Inferior parietal cortex (tissue), 1 donor: ENCODE measurements around the gene NUPR2.
"Not testable (repeated sequence)": the region's sequence is repeated elsewhere in the genome, so short reads cannot be mapped to it uniquely, and the experiment has no call there.

Experiments used
- DNase-seq: peaks from one replicate; pipeline ENCODE4 v3.0.0-alpha.2; 2016; ENCODE audit errors: extremely low spot score

The NUPR2 gene

DNA sequence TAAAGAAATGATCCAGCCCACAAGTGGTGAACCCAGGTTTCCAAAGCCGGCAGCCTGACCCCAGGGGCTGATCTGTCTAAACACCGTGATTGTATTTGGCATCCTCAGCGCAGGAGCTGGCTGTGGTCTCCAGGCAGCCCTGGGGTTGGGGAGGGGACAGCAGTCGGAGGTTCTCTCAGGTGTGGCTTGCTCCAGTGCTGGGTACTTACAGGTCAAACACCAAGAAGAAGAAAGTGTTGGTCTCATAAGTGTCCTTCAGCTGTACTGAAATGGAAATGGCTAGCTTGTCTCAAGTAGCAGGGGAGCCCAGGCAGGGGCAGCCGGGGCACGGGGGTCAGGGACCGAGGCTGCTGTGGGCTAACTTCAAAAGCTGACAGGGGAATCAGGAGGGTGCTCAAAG, 29.5 kb downstream of the NUPR2 start:
- no peak for DNase-seq

- DNase-seq = no peak
These were observed 32.9 kb downstream of the NUPR2 start for GRCh38 chr7:56083150-56083785.

DNA sequence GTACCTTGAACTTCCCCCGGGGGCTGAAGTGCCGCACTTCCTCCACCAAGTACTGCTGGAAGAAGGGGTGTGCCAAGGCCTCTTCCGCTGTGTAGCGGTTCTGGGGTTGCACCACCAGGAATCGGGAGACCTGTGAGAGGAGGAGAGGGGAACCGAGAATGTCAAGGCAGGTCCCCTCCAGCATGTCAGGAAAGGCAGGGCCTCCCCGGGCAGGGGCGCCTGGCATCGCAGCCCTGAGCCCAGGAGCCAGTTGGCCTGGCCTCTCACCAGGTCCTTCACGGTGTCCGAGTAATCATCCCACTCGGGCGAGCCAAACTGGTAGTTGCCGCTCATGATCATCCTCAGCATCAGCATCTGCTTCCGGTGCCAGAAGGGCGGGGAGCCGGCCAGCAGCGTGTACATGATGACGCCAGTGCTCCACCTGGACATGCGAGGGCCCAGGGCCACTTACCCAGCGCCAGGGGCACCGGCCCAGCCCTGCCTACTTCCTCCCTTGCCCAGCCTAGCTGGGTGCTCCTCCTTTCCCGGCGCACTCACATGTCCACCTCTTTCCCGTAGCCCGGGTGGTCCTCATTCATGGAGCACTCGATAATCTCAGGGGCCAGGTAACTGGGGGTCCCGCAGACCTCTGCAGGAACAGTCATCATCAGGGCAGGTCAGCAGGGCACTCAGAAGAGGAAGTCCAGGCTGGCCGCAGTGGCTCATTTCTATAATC, 34.4 kb downstream of the NUPR2 start:
- DNase-seq = no peak

DNA sequence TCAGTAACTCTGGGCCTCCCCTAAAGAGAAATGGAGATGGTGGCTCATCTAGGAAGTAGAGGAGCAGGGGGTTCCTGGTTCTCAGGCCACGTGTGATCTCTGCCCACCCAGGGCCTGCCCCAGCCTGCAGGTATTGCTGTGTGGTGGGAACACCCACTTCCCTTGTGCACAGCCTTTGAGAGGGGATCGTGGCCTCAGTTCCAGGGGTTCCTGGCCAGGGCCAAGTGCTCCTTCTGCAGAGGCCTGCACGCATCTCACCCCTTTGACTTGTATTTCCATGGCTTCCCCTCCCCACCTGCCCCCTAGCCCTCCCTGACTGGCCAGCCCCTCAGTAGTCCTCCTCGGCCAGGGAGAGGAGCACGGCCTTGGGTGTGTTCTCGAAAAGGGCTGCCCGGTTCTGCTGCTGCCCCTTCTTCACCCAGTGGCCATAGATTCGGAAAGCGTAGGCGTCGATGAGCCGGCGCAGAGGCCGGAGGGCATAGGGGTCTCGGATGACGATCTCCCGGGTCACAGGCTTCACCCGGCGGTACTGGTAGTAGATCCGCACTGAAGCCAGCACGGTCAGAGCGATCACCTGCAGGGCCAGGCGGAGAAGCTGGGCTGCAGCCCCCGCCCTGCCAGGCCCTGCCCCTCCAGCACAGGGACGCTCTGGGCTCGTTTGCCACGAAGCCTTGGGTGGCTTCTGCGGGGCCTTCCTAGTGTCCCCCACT, 35.3 kb downstream of the NUPR2 start:
- not testable (repeated sequence) for DNase-seq

- DNase-seq = peak; percentile 68
These were observed 36.6 kb downstream of the NUPR2 start for GRCh38 chr7:56079450-56080185.

- DNase-seq = no peak
These were observed 38.0 kb downstream of the NUPR2 start for GRCh38 chr7:56078196-56078595.

GRCh38 chr7:56077681-56078080, 38.5 kb downstream of the NUPR2 start:
- no peak for DNase-seq

DNA sequence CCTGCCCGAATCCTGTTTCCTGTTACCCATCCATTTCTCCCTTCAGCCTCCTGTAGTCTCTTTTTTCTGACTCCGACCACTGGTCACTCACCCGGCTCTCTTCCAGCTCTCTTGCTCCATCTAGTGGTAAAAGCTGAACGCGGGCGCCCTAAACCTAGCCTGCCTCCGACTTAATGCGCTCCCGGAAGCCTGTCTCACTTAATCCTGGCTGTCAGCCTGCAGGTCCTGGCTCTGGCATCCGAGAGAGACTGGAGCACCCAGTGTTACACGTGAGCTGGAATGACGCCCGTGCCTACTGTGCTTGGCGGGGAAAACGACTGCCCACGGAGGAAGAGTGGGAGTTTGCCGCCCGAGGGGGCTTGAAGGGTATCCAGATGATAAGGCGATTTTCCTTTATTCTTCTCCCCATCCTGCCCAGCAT, 41.8 kb downstream of the NUPR2 start:
- peak; percentile 91 for DNase-seq

GRCh38 chr7:56066376-56066775, 49.8 kb downstream of the NUPR2 start:
- DNase-seq = not testable (repeated sequence)
